Mucosa of stomach (tissue), 1 donor: ENCODE results near the gene CMIP.

ENCODE experiments used
- H3K27me3 ChIP-seq: one replicate; pipeline ENCODE4 v1.7.0; 2013; ENCODE audit warnings: mild to moderate bottlenecking, low read length; ENCODE audit not compliant: control insufficient read depth, insufficient read depth
- H3K36me3 ChIP-seq: one replicate; pipeline ENCODE4 v1.7.0; 2013; ENCODE audit warnings: low read length; ENCODE audit not compliant: control insufficient read depth, insufficient read depth
- H3K4me1 ChIP-seq: one replicate; pipeline ENCODE4 v1.7.0; 2013; ENCODE audit warnings: mild to moderate bottlenecking, low read length; ENCODE audit not compliant: control insufficient read depth, insufficient read depth
- H3K4me3 ChIP-seq: one replicate; pipeline ENCODE4 v1.7.0; 2013; ENCODE audit warnings: low read length
- H3K9ac ChIP-seq: one replicate; pipeline ENCODE4 v1.7.0; 2013; ENCODE audit warnings: mild to moderate bottlenecking, low read length, moderate library complexity
- H3K9me3 ChIP-seq: one replicate; pipeline ENCODE4 v1.7.0; 2013; ENCODE audit warnings: mild to moderate bottlenecking, low read length, moderate library complexity; ENCODE audit not compliant: control insufficient read depth
- donor health status: Pancreatic carcinoma.

CMIP gene

DNA sequence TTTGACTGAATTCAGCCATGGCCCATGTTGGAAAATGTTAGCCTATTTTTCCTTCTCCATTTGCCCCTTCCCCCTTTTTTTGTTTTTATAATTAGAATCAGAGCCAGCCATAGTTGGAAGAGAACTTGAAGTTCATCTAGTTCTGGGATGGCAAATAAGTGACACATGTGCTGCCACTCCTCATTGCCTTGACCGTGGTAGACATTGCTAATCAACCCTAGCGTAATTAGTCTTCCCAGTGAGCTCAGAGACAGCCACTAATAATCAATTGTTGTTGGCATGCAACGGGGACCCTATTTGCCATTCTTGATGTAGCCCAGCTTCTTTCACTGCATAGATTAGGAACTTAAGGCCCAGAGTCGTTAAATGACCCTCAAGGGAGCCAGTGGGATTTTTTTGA lies 16.6 kb downstream of the CMIP start:
- Histone ChIP-seq H3K9ac (no peak overlapping the region), H3K36me3 (no peaks in the 10 kb centered on the region), H3K4me3 (no peak overlapping the region), H3K4me1 (peaks cover 79% of the 10 kb centered on the region), H3K27me3 (no peaks in the 10 kb centered on the region), H3K9me3 (no peaks in the 10 kb centered on the region)

DNA sequence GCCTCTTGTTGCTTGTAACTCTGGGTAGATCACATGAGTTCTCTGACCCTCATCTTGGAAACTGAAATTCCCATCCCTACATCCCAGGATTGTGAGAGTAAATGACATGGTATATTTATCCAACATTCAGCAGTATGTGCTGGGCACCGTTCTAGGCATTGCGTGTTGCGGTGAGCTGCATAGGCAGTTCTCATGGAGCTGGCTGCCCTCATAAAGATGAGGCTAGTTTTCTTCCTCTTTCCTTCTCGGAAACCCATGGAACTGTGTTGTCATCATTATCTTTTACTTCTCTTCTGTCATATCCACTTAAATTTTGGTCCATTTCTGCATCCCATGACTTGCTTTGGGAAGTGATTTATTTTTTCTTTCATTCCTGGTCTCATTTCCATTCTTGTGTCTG lies 17.2 kb downstream of the CMIP start:
- no peak overlapping the region for H3K4me3 ChIP-seq
- H3K9ac ChIP-seq, result no peak overlapping the region
- no peaks in the 10 kb centered on the region for H3K36me3 ChIP-seq
- peaks cover 79% of the 10 kb centered on the region for H3K4me1 ChIP-seq
- H3K9me3 ChIP-seq, result no peaks in the 10 kb centered on the region
- H3K27me3 ChIP-seq, result no peaks in the 10 kb centered on the region

DNA sequence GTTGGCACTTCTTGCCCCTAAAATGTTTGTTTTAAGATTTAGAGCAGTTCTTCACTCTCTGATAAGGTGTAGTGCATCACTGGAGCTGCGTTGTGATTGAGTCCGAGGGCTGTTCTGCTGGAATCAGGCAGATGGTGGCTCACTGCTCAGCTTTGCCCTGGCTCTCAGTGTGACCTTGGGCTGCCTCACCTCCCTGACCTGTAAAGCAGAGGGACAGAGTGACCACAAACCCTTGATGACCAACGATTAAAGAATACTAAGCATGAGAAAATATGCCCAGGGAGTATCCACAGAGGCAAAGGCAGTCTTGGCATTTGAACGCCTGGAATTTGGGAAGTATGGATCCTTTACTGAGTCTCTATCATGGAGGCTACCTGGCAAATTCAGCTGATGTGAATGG lies 18.1 kb downstream of the CMIP start:
- Histone ChIP-seq H3K27me3 (no peaks in the 10 kb centered on the region), H3K4me3 (no peak overlapping the region), H3K36me3 (no peaks in the 10 kb centered on the region), H3K4me1 (peaks cover 76% of the 10 kb centered on the region), H3K9me3 (no peaks in the 10 kb centered on the region), H3K9ac (no peak overlapping the region)

DNA sequence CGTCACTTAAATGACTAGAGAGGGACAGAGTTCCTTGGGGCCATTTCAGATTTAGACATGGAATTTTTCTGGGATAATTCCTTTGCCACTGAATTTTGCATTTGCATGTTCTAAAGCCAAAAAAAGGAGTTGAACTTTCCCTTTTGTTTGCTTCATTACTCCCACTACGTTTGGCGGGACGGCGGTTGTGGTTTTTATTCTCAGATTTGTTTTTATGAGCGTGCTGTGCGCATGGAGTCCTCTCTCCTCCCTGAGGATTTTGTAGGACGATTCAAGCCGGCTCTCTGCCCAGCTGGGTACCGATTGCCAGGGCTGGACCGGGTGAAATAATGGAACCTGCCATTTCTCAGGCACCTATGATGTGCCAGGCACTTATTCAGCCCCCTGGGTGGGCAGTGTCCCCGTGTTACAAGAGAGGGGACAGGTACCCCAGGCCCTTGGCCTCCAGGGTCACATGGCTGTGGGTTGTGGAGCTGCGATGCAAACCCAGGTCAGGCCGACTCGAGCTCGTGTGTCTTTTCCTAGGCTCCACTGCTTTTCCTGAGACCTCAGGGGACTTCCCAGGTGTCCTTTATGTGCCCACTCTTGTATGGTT lies 18.8 kb downstream of the CMIP start:
- Histone ChIP-seq H3K27me3 (no peaks in the 10 kb centered on the region), H3K4me1 (peaks cover 69% of the 10 kb centered on the region), H3K36me3 (no peaks in the 10 kb centered on the region), H3K9ac (no peak overlapping the region), H3K9me3 (no peaks in the 10 kb centered on the region), H3K4me3 (no peak overlapping the region)

DNA sequence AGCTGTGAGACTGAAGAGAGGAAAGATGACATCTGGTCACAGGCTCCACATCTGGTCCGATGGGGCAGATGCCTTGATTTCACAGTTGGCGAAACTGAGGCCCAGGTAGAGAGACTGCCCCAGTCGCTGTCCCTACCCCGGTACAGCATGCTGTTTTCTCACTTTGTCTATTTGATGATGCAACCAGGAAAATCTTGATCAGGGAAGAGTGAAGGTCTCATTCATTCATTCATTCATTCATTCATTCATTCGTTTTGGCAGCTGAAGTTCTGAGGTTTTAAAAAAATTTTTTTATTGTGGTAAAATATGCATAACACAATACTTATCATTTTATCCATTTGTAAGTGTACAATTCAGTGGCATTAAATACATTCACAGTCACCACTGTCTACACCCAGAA lies 19.7 kb downstream of the CMIP start:
- no peaks in the 10 kb centered on the region for H3K36me3 ChIP-seq
- no peak overlapping the region for H3K4me3 ChIP-seq
- H3K27me3 ChIP-seq, result no peaks in the 10 kb centered on the region
- no peaks in the 10 kb centered on the region for H3K9me3 ChIP-seq
- H3K4me1 ChIP-seq, result peaks cover 61% of the 10 kb centered on the region
- H3K9ac ChIP-seq, result no peak overlapping the region

DNA sequence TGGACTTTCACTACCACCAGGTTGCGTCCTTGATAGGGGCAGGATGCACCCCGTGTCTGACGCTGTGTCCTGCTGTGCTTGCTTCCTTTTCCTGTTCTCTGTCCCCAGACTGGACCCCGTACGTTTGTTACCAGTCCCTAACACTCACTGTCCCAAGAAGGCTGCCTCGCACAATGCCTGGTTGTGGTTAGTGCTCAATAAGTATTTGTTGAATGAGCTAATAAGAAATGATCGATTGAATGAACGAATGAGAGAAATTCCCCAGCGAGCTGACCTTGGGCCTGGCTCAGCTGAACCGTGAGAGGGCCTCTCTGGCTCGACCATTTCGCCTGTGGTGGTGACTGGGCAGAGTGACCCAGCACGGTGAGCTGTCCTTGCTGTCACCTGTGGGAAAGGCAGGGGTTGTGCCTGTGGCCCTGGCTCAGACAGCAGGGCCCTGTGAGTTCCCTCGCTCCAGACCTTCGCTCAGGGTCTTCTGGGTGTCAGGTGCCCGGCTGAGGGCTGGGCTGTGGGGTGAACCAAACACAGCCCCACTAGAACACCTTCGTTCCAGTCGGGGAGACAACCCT lies 20.9 kb downstream of the CMIP start:
- Histone ChIP-seq H3K27me3 (no peaks in the 10 kb centered on the region), H3K9me3 (no peaks in the 10 kb centered on the region), H3K36me3 (no peaks in the 10 kb centered on the region), H3K4me3 (no peak overlapping the region), H3K4me1 (peaks cover 61% of the 10 kb centered on the region), H3K9ac (no peak overlapping the region)

DNA sequence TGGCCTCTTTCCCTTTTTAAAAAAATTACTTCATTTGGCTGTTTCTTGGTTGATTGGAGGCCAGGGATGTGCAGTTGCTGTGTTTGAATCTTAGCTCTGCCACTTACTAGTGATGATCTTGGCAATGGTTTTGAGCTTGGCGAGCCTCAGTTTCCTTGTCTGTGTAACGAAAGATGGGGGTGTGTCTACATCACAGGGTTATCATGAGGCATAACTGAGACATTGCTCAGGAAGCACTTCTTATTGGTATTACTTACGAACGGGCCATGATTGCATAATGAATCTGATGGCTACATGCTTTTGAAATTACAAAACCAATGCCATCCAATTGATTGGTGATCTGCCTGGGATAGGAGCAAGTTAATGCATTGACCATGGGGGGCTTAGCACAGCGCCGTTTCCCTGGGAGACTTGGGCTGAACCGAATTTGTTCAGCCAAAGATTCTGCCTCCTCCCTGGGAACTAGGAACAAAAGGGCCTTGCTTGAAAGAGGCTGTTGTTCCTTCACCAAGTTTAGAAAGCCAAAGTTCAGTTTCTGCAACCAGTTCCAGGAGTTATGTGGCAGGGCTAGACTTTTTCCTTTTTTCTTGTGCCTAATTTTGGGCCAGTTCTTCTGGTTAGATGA lies 21.9 kb downstream of the CMIP start:
- no peaks in the 10 kb centered on the region for H3K36me3 ChIP-seq
- H3K9ac ChIP-seq, result no peak overlapping the region
- H3K9me3 ChIP-seq, result no peaks in the 10 kb centered on the region
- no peak overlapping the region for H3K4me3 ChIP-seq
- no peaks in the 10 kb centered on the region for H3K27me3 ChIP-seq
- peaks cover 53% of the 10 kb centered on the region for H3K4me1 ChIP-seq

DNA sequence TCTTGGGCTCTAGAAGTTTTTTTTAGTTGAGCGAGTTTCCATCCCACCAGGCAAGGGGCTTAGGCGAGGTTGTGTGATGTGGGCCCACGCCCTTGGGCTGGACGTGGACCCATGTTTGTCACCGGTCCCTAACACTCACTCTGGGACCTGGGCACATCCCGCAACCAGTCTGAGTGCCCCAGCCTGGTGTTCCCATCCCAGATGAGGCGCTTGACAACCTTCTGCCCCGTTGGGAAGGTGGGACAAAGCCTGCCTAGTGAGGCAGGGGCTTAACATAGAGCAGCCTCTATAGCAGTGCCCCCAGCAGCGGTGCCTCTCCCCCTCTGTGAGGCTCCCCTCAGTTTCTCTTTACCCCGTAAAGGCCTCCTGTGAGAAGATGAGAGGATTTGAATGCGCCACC lies 22.5 kb downstream of the CMIP start:
- Histone ChIP-seq H3K4me3 (no peak overlapping the region), H3K27me3 (no peaks in the 10 kb centered on the region), H3K36me3 (no peaks in the 10 kb centered on the region), H3K9me3 (no peaks in the 10 kb centered on the region), H3K4me1 (peaks cover 47% of the 10 kb centered on the region), H3K9ac (no peak overlapping the region)

DNA sequence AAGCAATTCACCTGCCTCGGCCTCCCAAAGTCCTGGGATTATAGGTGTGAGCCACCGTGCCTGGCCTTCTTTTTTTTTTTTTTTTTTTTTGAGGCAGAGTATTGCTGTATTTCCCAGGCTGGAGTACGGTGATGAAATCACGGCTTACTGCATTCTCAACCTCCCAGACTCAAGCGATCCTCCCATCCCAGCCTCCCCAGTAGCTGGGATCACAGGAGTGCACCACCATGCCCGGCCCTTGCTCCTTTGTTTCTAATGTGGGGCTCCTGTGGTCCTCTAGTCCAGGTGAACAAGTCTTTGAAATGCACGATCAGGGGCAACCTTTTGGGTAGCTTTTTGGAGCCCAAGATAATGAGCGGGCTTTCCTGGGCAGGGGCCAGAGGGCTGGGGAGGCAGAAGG lies 23.2 kb downstream of the CMIP start:
- H3K4me1 ChIP-seq, result peaks cover 40% of the 10 kb centered on the region
- no peaks in the 10 kb centered on the region for H3K36me3 ChIP-seq
- no peaks in the 10 kb centered on the region for H3K9me3 ChIP-seq
- no peak overlapping the region for H3K4me3 ChIP-seq
- no peak overlapping the region for H3K9ac ChIP-seq
- H3K27me3 ChIP-seq, result no peaks in the 10 kb centered on the region

DNA sequence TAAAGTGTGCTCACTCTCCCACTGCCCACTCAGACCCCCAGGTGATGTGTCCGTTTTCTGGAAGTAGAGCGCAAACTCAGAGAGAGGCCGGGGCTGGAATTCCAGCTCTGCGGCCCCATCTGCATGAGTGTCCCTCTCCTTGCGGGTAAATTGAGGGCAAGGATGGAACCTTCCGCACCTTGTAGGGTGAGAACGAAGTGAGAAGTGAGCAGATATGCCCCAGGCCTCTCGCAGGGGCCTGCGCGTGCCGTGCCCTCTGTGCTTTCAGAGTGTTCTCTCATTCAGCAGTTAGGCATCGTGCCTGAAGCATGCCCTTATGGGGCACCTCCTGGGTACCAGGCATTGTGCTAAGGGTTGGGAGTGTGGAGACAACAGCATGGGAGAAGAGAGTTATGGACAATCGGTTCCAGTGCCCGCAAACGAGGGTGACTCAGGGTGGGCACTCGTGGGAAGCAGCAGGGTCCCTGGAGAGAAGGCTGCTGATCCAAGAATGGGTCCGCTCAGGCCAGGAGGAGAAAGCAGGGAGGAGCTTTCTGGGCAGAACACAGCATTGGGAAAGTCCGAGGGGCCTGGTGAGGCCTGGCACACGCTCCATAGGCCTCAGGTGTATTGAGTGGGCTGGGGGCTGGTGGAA lies 23.8 kb downstream of the CMIP start:
- peaks cover 36% of the 10 kb centered on the region for H3K4me1 ChIP-seq
- no peaks in the 10 kb centered on the region for H3K9me3 ChIP-seq
- H3K9ac ChIP-seq, result no peak overlapping the region
- no peak overlapping the region for H3K4me3 ChIP-seq
- no peaks in the 10 kb centered on the region for H3K27me3 ChIP-seq
- H3K36me3 ChIP-seq, result no peaks in the 10 kb centered on the region

DNA sequence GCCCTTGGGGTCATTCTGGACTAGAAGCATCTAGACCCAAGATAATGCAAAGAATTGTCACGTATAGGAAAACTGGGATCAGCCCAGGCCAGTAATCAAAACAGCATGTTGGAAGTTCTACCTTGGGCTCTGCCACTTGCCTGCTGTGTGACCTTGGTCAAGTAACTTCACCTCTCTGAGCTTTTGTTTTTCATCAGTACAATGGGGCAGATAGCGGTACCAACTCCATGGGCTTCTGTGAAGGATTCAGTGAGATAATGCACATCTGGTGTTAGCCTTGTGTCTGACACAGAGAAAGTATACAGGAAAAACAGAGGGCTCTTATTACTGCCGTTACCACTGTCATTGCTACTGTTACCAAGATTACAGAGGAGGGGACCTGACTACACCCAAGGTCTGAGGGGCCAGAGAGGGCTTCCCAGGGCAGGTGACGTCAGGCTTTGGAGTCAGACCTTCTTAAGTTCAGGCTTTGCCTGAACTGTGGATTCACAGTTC lies 24.6 kb downstream of the CMIP start:
- Histone ChIP-seq H3K27me3 (no peaks in the 10 kb centered on the region), H3K36me3 (no peaks in the 10 kb centered on the region), H3K4me3 (no peak overlapping the region), H3K4me1 (peaks cover 42% of the 10 kb centered on the region), H3K9me3 (no peaks in the 10 kb centered on the region), H3K9ac (no peak overlapping the region)
